Astrocyte of the spinal cord (primary cell): ENCODE data around the gene MPHOSPH8.
"Not testable (repeated sequence)": the region's sequence is repeated elsewhere in the genome, so short reads cannot be mapped to it uniquely, and the experiment has no call there.

Source experiments
- DNase-seq: peaks from one replicate; pipeline ENCODE4 v3.0.0; 2011; ENCODE audit warnings: low read depth, low spot score
- H3K4me3 ChIP-seq: 2 replicates; pipeline ENCODE4 v1.5.1; 2011; ENCODE audit warnings: low read depth, mild to moderate bottlenecking, low read length, moderate library complexity
- CTCF ChIP-seq: IDR thresholded peaks from 2 replicates; pipeline ENCODE4 v1.5.1; 2012; ENCODE audit warnings: low read depth, mild to moderate bottlenecking, low read length, inconsistent platforms
- in situ Hi-C: cut with HindIII; loops from 2 replicates; pipeline ENCODE4 v1.10.0; 2017; ENCODE audit warnings: low sequenced_read_pairs

Gene MPHOSPH8

GRCh38 chr13:19622193-19622592 lies 11.3 kb upstream of the MPHOSPH8 start:
- no peak for TF ChIP-seq CTCF
- in situ Hi-C loops = no loop called here
- no peak overlapping the region for H3K4me3 ChIP-seq
- no peak for DNase-seq

DNA sequence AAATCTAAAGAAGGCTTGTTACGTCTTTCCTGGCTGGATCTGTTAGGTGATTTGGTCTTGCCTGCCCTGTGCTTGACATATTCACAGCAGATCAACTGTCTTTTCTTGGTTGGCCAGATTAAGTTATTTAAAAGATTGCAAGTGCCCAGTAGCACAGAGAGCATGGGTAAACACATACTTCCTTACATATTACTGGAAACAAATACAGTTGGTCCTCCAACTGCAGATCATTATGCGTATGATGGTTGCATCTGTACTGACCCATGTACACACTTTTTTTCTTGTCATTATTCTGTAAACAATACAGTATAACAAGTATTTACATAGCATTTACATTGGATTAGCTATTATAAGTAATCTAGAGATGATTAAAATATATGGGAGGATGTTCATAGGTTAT lies 9.2 kb upstream of the MPHOSPH8 start:
- no peak overlapping the region for H3K4me3 ChIP-seq
- in situ Hi-C loops = no loop called here
- no peak for TF ChIP-seq CTCF
- DNase-seq = no peak

- no peak for TF ChIP-seq CTCF
- in situ Hi-C loops = no loop called here
- no peak for DNase-seq
- H3K4me3 ChIP-seq = peak overlapping the region; percentile 83
Measured at GRCh38 chr13:19632915-19633478, 462 bp upstream of the MPHOSPH8 start.

DNA sequence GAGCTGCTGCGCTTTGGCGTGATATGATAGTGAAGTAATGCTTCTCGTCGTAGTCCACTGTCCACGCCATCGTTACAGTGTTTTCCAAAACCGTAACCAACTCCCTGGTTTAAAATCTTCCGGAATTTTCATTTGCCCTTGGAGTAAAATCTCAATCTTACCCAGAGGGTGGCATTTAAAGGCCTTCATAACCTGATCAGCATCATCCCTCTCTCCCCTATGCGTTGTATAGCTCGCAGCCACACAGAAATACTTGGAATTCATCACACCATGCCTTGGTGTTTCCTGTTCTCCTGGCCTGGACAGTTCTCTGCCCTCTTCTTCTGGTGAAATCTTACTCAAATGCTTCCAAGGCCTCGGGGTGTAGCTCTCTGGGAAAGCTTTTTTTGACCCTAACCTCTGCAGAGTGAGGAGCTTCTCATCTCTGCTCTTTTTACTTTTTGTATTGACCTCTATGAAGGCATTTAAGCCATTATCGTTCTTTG lies 839 bp downstream of the MPHOSPH8 start:
- TF ChIP-seq CTCF = no peak
- no peak for DNase-seq
- in situ Hi-C loops = no loop called here
- H3K4me3 ChIP-seq = peak overlapping the region; percentile 83

DNA sequence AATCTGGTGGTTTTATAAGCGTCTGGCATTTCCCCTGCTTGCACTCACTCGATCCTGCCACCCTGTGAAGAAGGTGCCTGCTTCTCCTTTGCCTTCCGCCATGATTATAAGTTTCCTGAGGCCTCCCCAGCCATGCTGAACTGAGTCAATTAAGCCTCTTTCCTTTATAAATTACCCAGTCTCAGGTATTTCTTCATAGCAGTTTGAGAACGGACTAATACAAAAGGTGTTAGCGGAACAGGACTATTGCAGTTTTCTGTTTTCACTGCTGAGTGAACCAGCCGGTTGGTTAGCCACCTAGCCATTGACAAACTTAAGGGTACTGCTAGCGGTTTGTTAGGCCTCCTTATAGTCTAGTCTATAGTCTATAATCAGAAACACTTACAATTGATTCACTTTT lies 2.5 kb downstream of the MPHOSPH8 start:
- H3K4me3 ChIP-seq, in situ Hi-C loops, DNase-seq: not testable (repeated sequence)

- in situ Hi-C loops = no loop called here
- TF ChIP-seq CTCF = no peak
- H3K4me3 ChIP-seq = no peak overlapping the region
- no peak for DNase-seq
Measured at GRCh38 chr13:19643652-19644051, 10.2 kb downstream of the MPHOSPH8 start.

DNA sequence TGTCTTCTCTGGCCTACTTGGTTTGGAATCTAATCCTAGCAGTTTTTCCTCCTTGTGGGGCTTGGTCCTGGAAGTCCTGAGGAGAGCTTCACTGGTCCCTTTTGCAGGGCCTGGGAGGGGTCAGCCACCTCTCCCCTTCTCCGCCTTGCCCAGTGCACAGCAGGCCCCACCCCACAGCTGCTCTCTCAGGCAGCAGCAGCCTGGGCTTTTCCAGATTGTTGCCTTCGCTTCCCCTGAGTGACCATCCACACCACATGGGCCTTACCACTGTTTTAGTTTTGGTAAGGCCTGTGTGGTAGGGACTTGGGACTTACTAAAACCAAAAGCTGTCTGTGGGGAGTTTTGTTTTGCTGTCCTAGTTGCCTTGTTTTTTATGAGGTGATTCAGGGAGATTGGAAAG lies 11.5 kb downstream of the MPHOSPH8 start:
- in situ Hi-C loops = no loop called here
- DNase-seq = no peak
- H3K4me3 ChIP-seq = no peak overlapping the region
- no peak for TF ChIP-seq CTCF
